ENCODE measurements around the gene ACVRL1. TPM values are rescaled to one million over a fixed set of nuclear protein-coding genes. Genes with fewer than 3 reads are reported as not detected.
A peak's percentile ranks its signal among the peaks of the same experiment; 100 is the strongest.

Gene ACVRL1
- total RNA-seq, 4 donors from 2014 or later, result 46.4 to 169 (median 56.8) TPM

- H3K27ac ChIP-seq, result peak overlapping the region in 1 of 4 donors; percentile 10
- peaks cover 0 to 17% (median 8%) of the 10 kb centered on the region in 4 donors for H3K4me1 ChIP-seq
- TF ChIP-seq CTCF (IDR thresholded peaks at IDR 0.05) (no peak), POLR2A (IDR thresholded peaks at IDR 0.05) (no peak)
- no peak overlapping the region for H3K4me3 ChIP-seq
- DNase-seq, result no peak
- H3K36me3 ChIP-seq, result no peaks in the 10 kb centered on the region
- no peaks in the 10 kb centered on the region for H3K9me3 ChIP-seq
- H3K27me3 ChIP-seq, result no peaks in the 10 kb centered on the region
These were observed 18.2 kb downstream of the ACVRL1 start for GRCh38 chr12:51925346-51926063.

GRCh38 chr12:51926064-51926632 is 18.8 kb downstream of the ACVRL1 start:
- no peak overlapping the region for H3K4me3 ChIP-seq
- no peaks in the 10 kb centered on the region for H3K36me3 ChIP-seq
- TF ChIP-seq CTCF (IDR thresholded peaks at IDR 0.05) (no peak), POLR2A (IDR thresholded peaks at IDR 0.05) (no peak)
- H3K27ac ChIP-seq, result peak overlapping the region in 2 of 4 donors; percentile 1 to 10
- peaks cover 0 to 17% (median 8%) of the 10 kb centered on the region in 4 donors for H3K4me1 ChIP-seq
- no peaks in the 10 kb centered on the region for H3K27me3 ChIP-seq
- H3K9me3 ChIP-seq, result no peaks in the 10 kb centered on the region
- peak in 1 of 3 donors; percentile 43 for DNase-seq

GRCh38 chr12:51926718-51927117 is 19.4 kb downstream of the ACVRL1 start:
- no peaks in the 10 kb centered on the region for H3K9me3 ChIP-seq
- peaks cover 0 to 17% (median 8%) of the 10 kb centered on the region in 4 donors for H3K4me1 ChIP-seq
- H3K4me3 ChIP-seq, result no peak overlapping the region
- no peaks in the 10 kb centered on the region for H3K27me3 ChIP-seq
- no peaks in the 10 kb centered on the region for H3K36me3 ChIP-seq
- H3K27ac ChIP-seq, result peak overlapping the region in 1 of 4 donors; percentile 1
- peak; percentile 25 to 81 (median 68) for DNase-seq
- TF ChIP-seq CTCF (IDR thresholded peaks at IDR 0.05), result peak; percentile 22 to 83 (median 57)
- no peak for TF ChIP-seq POLR2A (IDR thresholded peaks at IDR 0.05)

- Histone ChIP-seq H3K27ac (no peak overlapping the region), H3K4me3 (no peak overlapping the region), H3K9me3 (no peaks in the 10 kb centered on the region), H3K4me1 (no peaks in the 10 kb centered on the region), H3K36me3 (no peaks in the 10 kb centered on the region), H3K27me3 (no peaks in the 10 kb centered on the region)
- peak in 1 of 3 donors; percentile 19 for DNase-seq
- TF ChIP-seq POLR2A (IDR thresholded peaks at IDR 0.05), result no peak
- no peak for TF ChIP-seq CTCF (IDR thresholded peaks at IDR 0.05)
These were observed 25.1 kb downstream of the ACVRL1 start for GRCh38 chr12:51932218-51933076.

GRCh38 chr12:51934080-51934479 is 26.8 kb downstream of the ACVRL1 start:
- no peaks in the 10 kb centered on the region for H3K36me3 ChIP-seq
- no peak for TF ChIP-seq POLR2A (IDR thresholded peaks at IDR 0.05)
- TF ChIP-seq CTCF (IDR thresholded peaks at IDR 0.05), result no peak
- no peaks in the 10 kb centered on the region for H3K27me3 ChIP-seq
- no peak overlapping the region for H3K27ac ChIP-seq
- no peaks in the 10 kb centered on the region for H3K9me3 ChIP-seq
- H3K4me3 ChIP-seq, result no peak overlapping the region
- no peaks in the 10 kb centered on the region for H3K4me1 ChIP-seq
- DNase-seq, result peak in 1 of 3 donors; percentile 9
